Measurements from ENCODE around the gene NHERF1. TPM values are rescaled to one million over a fixed set of nuclear protein-coding genes. Genes with fewer than 3 reads are reported as not detected.

NHERF1 gene
- total and polyA plus RNA-seq, 2 of the 13 experiments (the other 11 are each of a cell fraction or from before 2014, with no cell fraction given): 169 to 269 TPM

- no peak for TF ChIP-seq TCF7 (IDR thresholded peaks at IDR 0.05; ENCODE audit: low read depth)
- no peak for TF ChIP-seq NFATC3 (CRISPR knock-in tag; IDR thresholded peaks at IDR 0.05)
- TF ChIP-seq ARNT2 (CRISPR knock-in tag; IDR thresholded peaks at IDR 0.05; ENCODE audit: low read depth): peak; percentile 75; the same call in 1 of the 2 replicates
- TF ChIP-seq CREB1 (IDR thresholded peaks at IDR 0.05): peak; percentile 80
- peak; percentile 60 for TF ChIP-seq CREB1 (CRISPR knock-in tag; IDR thresholded peaks at IDR 0.05)
- peak; percentile 58; the same call in 1 of the 2 replicates for TF ChIP-seq ZBTB4 (CRISPR knock-in tag; IDR thresholded peaks at IDR 0.05; ENCODE audit: borderline replicate concordance)
- TF ChIP-seq HMGXB4 (CRISPR knock-in tag; IDR thresholded peaks at IDR 0.05; ENCODE audit: borderline replicate concordance in 1 of 2, low read depth in 1 of 2): peak; percentile 72 to 73; a peak in 3 of 4 replicates
- TF ChIP-seq KAT7 (CRISPR knock-in tag; IDR thresholded peaks at IDR 0.05; ENCODE audit: borderline replicate concordance): no peak; the same call in 1 of the 2 replicates
- TF ChIP-seq ZNF609 (CRISPR knock-in tag; IDR thresholded peaks at IDR 0.05; ENCODE audit: borderline replicate concordance): peak; percentile 55; the same call in 1 of the 2 replicates
- TF ChIP-seq POLR2AphosphoS2 (IDR thresholded peaks at IDR 0.05; ENCODE audit: low read depth, low read length): peak; percentile 82
- TF ChIP-seq GTF2F1 (IDR thresholded peaks at IDR 0.05; ENCODE audit: low read length): no peak
- no peak for TF ChIP-seq RBM39 (IDR thresholded peaks at IDR 0.05; ENCODE audit: low read depth, low read length, poor library complexity, severe bottlenecking)
- peak; percentile 56 for TF ChIP-seq FOSL2 (CRISPR knock-in tag; IDR thresholded peaks at IDR 0.05)
- TF ChIP-seq ZMYM3 (CRISPR knock-in tag; IDR thresholded peaks at IDR 0.05): no peak
- TF ChIP-seq ZNF282 (IDR thresholded peaks at IDR 0.05; ENCODE audit: partially characterized antibody): no peak
- TF ChIP-seq NBN (conservative IDR thresholded peaks at IDR 0.05): no peak
- peak; percentile 88; the same call in 1 of the 2 replicates for TF ChIP-seq KMT2A (CRISPR knock-in tag; IDR thresholded peaks at IDR 0.05)
- TF ChIP-seq TFDP2 (CRISPR knock-in tag; IDR thresholded peaks at IDR 0.05): peak; percentile 93
Measured at GRCh38 chr17:74776044-74776962, 27.9 kb downstream of the NHERF1 start, which contains the start of gene NAT9 (continued).
